ENCODE measurements around the gene SERTAD4. TPM values are rescaled to one million over a fixed set of nuclear protein-coding genes. Genes with fewer than 3 reads are reported as not detected.
A peak's percentile ranks its signal among the peaks of the same experiment; 100 is the strongest.

Gene SERTAD4
- total RNA-seq, 4 donors from 2014 or later, result 1.8 to 2.6 (median 2.1) TPM

DNA sequence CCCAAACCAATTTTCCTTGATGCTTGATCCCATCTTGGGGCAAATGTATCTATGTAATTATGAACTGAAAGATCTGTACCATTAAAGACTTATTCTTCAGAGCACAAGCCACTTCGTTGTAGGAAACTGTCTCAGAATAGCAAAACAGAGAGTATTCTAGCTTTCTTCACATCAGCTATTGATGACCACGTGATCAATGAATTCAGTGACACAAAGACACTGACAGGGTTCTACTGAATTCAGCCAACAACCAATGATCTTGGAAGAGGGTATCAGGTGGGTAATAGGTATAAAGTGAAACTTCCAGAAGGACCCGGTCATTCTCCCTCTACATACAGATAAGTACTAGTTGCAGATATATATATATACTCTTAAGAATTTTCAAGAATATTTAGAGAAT is 33.8 kb upstream of the SERTAD4 start:
- no peaks in the 10 kb centered on the region for H3K36me3 ChIP-seq
- no peak overlapping the region for H3K27ac ChIP-seq (replicated peaks in 1 of 4)
- H3K27me3 ChIP-seq, result no peaks in the 10 kb centered on the region
- TF ChIP-seq, protein P1, sequence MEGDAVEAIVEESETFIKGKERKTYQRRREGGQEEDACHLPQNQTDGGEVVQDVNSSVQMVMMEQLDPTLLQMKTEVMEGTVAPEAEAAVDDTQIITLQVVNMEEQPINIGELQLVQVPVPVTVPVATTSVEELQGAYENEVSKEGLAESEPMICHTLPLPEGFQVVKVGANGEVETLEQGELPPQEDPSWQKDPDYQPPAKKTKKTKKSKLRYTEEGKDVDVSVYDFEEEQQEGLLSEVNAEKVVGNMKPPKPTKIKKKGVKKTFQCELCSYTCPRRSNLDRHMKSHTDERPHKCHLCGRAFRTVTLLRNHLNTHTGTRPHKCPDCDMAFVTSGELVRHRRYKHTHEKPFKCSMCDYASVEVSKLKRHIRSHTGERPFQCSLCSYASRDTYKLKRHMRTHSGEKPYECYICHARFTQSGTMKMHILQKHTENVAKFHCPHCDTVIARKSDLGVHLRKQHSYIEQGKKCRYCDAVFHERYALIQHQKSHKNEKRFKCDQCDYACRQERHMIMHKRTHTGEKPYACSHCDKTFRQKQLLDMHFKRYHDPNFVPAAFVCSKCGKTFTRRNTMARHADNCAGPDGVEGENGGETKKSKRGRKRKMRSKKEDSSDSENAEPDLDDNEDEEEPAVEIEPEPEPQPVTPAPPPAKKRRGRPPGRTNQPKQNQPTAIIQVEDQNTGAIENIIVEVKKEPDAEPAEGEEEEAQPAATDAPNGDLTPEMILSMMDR (IDR thresholded peaks at IDR 0.05), result no peak
- TF ChIP-seq POLR2A (IDR thresholded peaks at IDR 0.05; ENCODE audit: low read depth) (no peak), EP300 (IDR thresholded peaks at IDR 0.05) (no peak), POLR2AphosphoS5 (IDR thresholded peaks at IDR 0.05) (no peak)
- 59% methylated on average over 3 of the region's 3 CpGs for WGBS
- intact Hi-C loops (cut with DNase I), result no loop called here
- peaks cover 0 to 14% (median 12%) of the 10 kb centered on the region in 4 donors for H3K9me3 ChIP-seq
- DNase-seq (ENCODE audit: extremely low spot score), result no peak
- H3K4me3 ChIP-seq, result no peak overlapping the region
- no peaks in the 10 kb centered on the region for H3K4me1 ChIP-seq

DNA sequence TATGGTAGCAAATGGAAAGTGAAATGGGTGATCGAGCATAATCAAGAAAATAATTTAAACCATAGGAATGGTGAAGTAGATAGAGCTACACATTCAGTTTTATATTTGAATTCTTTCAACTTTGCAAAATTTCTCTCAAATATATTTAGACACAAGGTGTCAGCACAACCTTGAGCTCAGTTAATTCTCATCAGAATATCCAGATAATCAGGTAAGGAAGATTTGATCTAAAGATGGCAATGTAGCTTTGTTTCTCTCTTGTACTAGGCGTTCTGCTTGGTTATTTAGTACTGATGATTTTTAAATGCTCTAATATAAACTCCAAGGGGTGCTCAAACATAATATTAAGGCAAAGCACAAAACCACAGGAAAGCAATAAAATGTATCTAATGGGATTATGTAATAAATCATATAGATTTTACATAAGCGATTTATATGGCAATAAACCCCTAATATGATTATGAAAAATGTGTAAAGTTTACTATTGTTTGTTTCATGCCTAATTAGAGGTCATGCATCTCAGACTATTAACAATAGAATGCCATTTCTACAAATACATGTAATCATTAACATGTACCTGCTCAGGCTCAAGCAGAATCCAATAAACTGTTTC is 32.4 kb upstream of the SERTAD4 start:
- intact Hi-C loops (cut with DNase I), result loop anchor here (2.0 kb wide), 1 partner anchor 111 kb away; no protein-coding TSS in a partner anchor
- Histone ChIP-seq H3K36me3 (no peaks in the 10 kb centered on the region), H3K27me3 (no peaks in the 10 kb centered on the region), H3K4me3 (no peak overlapping the region), H3K9me3 (peaks cover 0 to 14% (median 12%) of the 10 kb centered on the region in 4 donors), H3K4me1 (no peaks in the 10 kb centered on the region), H3K27ac (replicated peaks in 1 of 4) (no peak overlapping the region)
- TF ChIP-seq POLR2A (IDR thresholded peaks at IDR 0.05; ENCODE audit: low read depth) (no peak), EP300 (IDR thresholded peaks at IDR 0.05) (no peak), POLR2AphosphoS5 (IDR thresholded peaks at IDR 0.05) (no peak)
- TF ChIP-seq, protein P1 (IDR thresholded peaks at IDR 0.05), result peak; percentile 32 to 41 (median 35)
- no peak for DNase-seq (ENCODE audit: extremely low spot score)
- WGBS, result 59% methylated on average over 3 of the region's 3 CpGs

DNA sequence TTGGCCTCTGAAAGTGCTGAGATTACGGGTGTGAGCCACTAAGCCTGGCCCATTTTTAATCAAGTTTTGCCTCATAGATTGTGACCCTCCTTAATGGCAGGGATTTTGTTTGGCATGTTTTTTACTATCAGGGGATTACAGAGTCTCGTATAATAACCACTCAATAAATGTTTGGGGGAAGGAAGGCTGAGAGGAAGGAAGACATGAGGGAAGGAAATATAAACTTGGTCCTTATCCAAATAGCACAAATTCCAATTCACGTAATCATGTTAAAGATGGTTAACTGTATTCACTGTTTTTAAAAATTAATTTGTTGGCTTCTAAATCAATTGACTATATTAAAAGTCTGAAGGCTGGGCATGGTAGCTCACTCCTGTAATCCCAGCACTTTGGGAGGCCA is 30.9 kb upstream of the SERTAD4 start:
- Histone ChIP-seq H3K4me1 (no peaks in the 10 kb centered on the region), H3K9me3 (peaks cover 0 to under 1% (median 0%) of the 10 kb centered on the region in 4 donors), H3K27ac (replicated peaks in 1 of 4) (no peak overlapping the region), H3K36me3 (no peaks in the 10 kb centered on the region), H3K27me3 (no peaks in the 10 kb centered on the region), H3K4me3 (no peak overlapping the region)
- WGBS, result 61% methylated on average over 3 of the region's 3 CpGs
- intact Hi-C loops (cut with DNase I), result loop anchor here (2.0 kb wide), 1 partner anchor 109 kb away; no protein-coding TSS in a partner anchor
- no peak for DNase-seq (ENCODE audit: extremely low spot score)
- TF ChIP-seq POLR2AphosphoS5 (IDR thresholded peaks at IDR 0.05) (no peak), EP300 (IDR thresholded peaks at IDR 0.05) (no peak), POLR2A (IDR thresholded peaks at IDR 0.05; ENCODE audit: low read depth) (no peak)
- TF ChIP-seq, protein P1 (IDR thresholded peaks at IDR 0.05), result no peak

DNA sequence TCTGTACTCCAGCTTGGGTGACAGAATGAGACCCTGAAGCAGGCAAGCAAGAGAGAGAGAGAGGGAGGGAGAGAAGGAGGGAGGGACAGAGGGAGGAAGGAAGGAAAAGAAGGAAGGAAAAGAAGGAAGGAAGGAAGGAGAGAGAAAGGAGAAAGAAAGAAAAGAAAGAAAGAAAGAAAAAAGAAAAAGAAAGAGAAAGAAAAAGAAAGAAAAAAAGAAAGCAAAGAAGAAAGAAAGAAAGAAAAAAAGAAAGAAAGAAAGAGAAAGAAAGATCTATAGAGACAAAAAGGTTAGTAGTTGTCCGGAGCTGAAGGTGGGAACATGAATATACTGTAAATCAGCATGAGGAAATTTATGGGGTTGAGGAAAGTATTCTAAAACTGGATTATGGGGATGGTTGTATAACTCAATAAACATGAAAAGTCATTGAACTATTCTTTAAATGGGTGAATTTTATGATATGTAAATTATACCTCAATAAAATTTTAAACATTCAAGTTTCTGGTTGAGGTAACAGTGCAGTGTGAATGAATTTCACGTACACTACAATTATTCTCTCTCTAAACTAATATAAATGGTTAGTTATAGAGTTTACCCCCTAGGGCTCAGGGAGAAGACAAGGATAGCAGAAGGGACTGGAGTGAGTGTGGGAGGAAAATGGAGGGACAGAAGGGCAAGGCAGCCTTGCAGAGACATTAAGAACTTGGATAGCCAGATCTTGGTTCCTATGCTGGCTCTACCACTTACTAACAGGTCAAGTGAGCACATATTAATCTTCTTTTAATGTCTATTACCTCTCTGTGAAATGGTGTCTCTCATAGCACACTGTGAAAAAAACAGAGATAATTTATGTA is 24.8 kb upstream of the SERTAD4 start:
- Histone ChIP-seq H3K36me3 (no peaks in the 10 kb centered on the region), H3K27ac (replicated peaks in 1 of 4) (no peak overlapping the region), H3K9me3 (no peaks in the 10 kb centered on the region), H3K27me3 (no peaks in the 10 kb centered on the region), H3K4me1 (no peaks in the 10 kb centered on the region), H3K4me3 (no peak overlapping the region)
- intact Hi-C loops (cut with DNase I), result no loop called here
- 96% methylated on average over 2 of the region's 2 CpGs for WGBS
- no peak for TF ChIP-seq POLR2A (IDR thresholded peaks at IDR 0.05; ENCODE audit: low read depth)
- no peak for TF ChIP-seq POLR2AphosphoS5 (IDR thresholded peaks at IDR 0.05)
- TF ChIP-seq EP300 (IDR thresholded peaks at IDR 0.05), result no peak
- TF ChIP-seq, protein P1 (IDR thresholded peaks at IDR 0.05), result no peak
- DNase-seq (ENCODE audit: extremely low spot score), result peak; percentile 68

All from esophagus muscularis mucosa (tissue), 4 donors.